Activated CD4-positive, alpha-beta T cell treated with anti-CD3 and anti-CD28 coated beads for 1 hour (primary cell): ENCODE results near the gene HDAC1.
"Not testable (repeated sequence)": the region's sequence is repeated elsewhere in the genome, so short reads cannot be mapped to it uniquely, and the experiment has no call there.

ENCODE experiments used
- DNase-seq: peaks from one replicate; pipeline ENCODE4 v3.0.0-alpha.2; 2020

The HDAC1 gene

DNA sequence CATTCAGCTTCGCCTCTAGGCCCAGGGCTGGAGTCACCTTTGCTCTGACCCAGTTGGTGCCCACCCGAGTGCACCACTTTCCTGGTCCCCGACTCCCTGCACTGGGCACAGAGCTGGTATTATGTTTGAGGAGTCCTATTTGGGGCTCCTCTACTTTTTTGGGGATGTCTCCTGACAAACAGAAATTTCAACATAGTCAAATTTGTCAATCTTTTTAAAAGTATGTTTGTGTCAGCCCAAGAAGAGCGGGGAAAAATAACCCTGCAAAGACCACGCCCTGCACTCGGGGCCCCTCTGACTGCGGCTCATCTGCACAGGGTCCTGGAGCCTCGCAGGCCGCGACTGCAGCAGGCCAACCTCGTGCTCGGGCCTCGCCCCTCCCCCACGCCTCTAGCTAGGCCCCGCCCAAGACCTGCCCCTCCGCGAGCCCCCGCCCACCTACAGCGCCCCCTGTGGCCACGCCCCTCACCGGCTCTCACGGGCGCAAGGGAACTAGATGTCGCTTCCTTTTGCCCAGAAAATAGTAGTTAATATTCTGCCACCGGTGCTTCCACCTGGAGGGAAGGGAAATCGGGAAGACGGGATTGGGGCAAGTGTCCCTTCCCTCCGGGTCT, 59.0 kb downstream of the HDAC1 start:
- DNase-seq, result no peak

DNA sequence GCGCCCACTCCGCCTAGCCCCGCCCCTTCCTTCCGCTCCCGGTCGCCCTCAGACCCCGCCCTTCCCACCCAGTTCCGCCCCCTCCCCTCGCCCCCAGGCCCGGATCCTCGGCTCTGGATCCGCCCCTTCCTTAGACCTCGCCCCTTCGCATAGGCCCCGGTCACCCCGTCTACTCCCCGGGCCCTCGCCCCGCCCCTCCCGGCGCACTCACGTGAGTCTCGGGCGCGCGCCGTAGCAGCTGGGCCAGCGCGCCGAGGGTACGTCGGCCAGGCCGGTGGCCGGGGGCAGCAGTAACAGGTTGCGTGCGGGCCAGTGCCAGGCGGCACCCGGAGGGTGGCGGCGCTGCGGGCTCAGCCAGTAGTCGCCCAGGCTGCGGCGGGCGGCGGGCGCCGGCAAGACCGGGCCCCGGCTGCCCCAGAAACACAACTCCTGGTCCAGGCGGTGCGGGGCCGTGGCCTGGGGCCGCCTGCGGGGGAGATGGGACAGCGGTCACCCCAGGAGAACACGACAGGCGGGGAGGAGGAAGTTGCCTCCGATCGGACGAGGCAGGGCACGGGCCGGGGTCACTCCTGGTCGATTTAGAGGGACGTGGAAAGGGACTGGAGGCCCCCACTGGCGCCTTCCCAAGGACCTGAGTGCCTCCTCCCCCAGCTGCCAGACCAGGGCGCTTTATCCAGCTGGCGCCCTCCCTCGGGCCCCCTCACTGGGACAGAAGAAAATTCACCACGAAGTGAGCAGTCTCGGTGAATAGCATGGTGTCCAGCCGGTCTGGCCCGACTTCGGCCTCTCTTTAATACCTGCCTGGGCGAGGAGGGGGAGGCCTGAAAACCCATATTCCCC, 59.7 kb downstream of the HDAC1 start:
- peak; percentile 86 for DNase-seq

DNA sequence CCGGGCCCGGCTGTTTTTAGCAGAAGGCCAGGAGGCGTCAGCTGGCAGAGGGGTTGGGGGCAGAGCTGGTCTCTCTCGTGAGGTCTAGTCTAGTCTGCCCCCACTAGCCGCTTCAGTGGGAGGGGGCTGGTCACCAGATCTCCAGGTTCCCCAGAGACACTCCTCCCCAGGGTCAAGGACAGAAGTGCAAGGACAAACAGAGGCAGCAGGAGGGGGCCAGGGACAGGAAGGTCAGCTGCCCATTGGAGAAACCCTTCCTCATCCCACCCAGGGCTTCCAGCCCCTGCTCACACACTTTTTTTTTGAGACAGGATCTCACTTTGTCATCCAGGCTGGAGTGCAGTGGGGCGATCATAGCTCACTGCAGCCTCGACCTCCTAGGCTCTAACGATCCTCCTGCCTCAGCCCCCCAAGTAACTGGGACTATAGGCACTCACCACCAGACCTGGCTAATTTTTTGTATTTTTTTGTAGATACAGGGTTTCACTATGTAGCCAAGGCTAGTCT, 60.4 kb downstream of the HDAC1 start:
- DNase-seq, result no peak

DNA sequence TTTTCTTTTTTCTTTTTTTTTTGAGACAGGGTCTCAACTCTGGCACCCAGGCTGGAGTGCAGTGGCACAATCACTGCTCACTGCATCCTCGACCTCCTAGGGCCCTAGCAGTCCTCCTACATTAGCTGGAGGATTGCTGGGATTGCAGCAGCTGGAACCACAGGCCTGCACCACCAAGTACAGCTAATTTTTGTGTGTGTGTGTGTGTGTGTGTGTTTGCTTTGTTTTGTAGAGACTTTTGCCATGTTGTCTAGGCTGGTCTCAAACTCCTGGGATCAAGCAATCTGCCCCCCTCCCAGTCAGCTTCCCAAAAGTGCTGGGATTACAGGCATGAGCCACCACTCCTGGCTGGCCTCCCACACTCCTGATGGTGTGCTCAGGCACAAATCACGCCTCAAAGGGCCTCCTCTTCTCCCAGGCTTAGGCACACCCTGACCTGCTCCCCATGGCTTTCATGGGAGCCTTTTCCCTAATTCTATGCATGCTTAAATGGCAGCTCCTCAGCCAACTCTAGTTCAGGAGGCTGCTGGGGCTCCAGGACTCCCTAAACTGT, 61.0 kb downstream of the HDAC1 start:
- no peak for DNase-seq

DNA sequence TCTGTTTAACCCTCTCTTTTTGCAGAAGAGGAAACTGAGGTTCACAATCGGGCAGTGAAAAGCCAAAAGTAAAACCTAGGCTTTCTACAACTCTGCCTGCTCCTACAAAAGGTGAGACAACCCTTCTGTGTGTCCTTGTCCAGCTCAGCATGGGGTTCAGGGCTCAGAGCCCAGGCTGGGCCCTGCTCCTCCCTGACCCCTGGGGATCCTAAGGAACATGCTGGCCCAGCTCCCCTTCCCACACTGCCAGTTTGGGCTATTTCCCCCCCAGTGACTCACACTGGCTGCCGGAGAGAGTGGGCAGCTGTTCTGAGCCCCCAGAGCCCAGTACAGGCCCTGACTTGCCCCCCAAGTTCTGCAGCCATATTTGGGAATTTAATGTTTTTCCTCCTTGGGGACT, 61.5 kb downstream of the HDAC1 start:
- no peak for DNase-seq

DNA sequence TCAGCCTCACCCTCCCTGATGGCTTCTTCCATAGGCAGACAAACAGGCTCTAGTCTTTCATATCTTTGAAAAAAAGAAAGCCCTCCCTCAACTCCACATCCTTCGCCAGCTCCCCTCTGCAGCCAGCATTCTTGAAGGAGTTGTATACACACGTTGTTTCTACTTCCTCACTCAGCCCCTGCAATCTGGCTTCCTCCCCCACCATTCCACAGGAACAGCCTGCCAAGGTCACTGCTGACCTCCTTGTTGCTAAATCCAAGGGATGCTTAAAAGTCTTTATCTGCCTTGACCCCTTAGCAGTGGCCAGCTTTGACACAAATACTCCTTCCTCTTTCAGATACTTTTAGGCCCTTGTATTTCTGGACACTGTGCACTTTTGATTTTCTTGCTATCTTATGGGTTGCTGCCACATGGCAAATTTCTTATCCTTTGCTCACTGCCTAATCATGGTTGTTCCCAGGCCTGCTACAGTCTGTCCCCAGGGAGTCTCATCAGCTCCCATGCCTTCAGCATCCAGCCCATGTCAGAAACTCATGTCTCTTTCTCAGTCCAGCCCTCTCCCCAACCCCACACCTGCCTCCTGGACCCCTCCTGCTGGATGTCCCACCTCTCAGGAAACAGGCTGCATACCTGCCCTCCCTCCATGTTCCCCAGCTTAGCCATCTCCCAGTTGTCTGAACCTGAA, 62.1 kb downstream of the HDAC1 start:
- no peak for DNase-seq

GRCh38 chr1:32355778-32356177, 63.9 kb downstream of the HDAC1 start:
- not testable (repeated sequence) for DNase-seq

DNA sequence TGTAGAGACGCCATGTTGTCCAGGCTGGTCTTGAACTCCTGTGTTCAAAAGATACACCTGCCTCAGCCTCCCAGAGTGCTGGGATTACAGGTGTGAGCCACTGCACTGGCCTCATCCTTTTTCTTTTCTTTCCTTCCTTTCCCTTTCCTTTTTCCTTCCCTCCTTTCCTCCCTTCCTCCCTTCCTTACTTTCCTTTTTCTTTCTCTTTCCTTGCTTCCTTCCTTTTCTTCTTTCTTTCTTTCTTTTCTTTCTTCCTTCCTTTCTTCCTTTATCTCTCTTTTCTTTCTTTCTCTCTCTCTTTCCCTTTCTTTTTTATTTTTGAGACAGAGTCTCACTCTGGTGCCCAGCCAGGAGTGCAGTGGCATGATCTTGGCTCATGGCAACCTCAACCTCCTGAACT, 64.6 kb downstream of the HDAC1 start:
- no peak for DNase-seq

- DNase-seq, result no peak
These were observed 65.7 kb downstream of the HDAC1 start for GRCh38 chr1:32357614-32358013.

GRCh38 chr1:32358435-32358834, 66.6 kb downstream of the HDAC1 start:
- no peak for DNase-seq

DNA sequence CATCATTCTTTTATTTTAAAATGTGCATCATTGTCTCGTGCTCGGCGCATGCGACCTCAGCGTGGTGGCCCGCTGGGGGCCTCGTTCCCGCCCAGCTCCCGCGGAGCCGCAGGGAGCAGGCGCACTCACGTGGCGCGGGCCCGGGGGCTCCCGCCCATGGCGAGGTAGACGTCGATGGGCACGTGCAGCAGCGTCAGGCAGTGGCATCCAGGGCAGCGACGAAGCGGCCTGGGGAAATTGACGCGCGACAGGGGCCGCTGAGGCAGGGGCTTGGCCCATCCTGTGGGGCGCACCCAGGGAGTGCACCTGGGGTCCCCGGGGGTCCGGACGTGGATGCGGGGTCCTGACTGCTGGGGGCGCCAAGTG, 69.4 kb downstream of the HDAC1 start:
- DNase-seq, result no peak

GRCh38 chr1:32361674-32362473, 70.0 kb downstream of the HDAC1 start:
- no peak for DNase-seq

DNA sequence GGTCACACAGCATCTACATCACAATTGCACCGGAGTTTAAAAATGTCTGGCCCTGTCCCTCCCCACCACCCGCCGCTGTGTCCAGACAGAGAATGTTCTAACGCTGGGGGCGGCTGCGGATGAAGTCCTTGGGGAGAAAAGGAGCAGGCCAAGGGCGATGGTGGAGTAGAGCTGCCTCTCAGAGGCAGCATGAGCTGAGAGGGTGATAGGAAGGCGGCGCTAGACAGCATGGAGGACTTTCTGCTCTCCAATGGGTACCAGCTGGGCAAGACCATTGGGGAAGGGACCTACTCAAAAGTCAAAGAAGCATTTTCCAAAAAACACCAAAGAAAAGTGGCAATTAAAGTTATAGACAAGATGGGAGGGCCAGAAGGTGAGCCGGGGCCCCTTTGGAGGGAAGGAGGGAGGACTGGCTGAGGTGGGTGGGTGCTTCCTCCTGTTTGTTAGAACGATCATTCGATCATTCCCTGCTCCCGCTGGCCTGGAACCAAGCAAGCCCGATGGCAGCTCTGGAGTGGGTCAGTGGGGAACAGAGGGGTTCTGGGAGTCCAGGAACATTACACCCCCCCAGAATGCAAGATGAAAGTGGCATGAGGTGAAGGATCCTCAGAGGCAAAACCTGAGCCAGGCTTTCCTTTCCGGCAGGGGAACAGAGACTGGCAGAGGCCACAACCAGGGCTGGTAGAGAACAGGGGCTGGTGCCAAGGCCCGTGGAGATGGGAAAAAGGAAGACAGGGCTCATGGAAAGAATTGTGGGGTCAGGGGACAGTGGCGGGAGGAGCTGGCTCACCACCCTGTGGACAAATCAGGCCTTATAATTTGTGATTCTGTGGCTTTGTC, 70.8 kb downstream of the HDAC1 start, which contains the start of the genes FAM229A and TSSK3:
FAM229A (minus strand) TSS at position 12 of the 840 bp plus-strand sequence. CDS start 394 bp downstream, outside the sequence.
TSSK3 (plus strand) TSS at position 66 of the 840 bp plus-strand sequence; CDS start at position 229, 163 bp downstream.
- no peak for DNase-seq

GRCh38 chr1:32363713-32364112, 71.8 kb downstream of the HDAC1 start:
- no peak for DNase-seq

GRCh38 chr1:32364836-32365235, 73.0 kb downstream of the HDAC1 start:
- DNase-seq, result no peak

DNA sequence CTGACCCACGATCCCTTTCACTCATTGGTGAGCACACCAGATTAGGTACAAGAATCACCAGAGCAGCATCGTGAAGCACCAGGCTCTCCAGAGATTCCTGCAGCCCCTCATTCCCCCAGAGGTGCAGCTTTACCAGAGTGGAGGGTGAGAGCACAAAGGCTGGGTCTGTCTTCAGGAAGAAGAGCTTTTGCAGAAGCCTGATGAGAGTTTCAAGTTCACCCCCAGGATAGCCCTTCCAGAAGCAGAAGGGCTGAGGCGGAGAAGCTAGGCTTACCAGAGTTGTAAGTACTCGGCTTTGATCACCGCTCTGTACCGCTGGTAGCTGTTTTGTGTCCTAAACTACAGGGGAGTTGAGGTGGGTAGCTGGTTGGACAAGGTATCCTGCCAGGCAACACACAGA, 73.6 kb downstream of the HDAC1 start:
- no peak for DNase-seq

DNA sequence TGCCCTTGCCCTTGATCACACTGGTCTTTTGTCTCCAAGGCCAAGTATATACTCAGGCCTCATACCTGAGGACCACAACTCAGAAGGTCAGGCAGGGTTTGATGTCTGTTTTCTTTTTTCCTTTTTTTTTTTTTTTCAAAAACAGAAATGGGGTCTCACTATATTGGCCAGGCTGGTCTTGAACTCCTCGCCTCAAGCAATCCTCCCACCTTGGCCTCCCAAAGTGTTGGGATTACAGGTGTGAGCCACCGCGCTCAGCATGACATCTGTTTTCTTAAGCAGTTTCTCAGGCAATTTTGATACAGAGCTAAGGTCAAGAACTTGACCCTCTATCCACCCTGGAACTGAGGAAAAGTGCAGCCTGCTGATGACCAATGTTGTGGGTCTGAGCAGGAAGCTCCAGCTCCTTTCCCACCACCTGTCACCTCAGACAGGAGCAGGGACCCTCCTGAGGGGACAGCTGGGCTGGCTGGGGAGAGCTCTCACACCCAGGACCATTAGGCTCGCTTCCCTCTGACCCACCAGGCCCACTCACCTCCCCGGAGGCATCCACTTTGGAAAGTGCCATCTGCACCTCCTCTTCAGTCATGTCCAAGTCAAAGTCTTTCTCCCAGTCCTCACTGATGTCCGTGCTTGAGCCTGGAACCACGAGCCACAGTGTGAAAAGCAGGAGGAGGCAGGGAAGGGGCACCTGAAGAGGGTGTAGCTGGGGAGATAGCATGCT, 76.2 kb downstream of the HDAC1 start:
- DNase-seq, result no peak

DNA sequence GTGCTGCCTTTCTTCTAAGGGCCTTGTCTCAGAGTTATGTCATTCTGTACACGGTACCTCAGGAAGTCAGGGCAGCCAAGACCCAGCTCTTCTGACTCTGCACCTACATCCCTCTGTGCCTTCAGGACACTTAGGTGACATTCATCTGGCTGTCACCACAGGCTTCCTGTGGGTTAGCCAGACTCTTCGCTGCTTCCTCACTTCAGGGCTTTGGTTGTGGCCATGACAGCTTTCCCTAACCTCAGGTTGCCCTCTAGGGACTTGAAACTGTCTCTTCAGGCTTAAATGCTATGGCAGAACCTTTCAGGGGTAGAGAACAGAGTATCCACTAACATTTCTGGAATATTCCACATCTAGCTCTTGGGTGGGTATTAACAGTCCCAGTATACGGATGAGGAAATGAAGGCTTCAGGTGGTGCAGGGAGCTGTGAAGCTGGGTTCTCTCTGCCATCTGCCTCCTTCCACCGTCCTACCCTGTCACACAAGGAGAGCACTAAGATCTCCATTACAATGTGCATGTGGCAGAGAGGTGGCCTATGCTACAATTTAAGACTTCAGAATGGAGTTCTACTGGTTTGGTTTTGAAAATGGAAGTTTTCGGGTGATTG, 80.4 kb downstream of the HDAC1 start:
- peak; percentile 27 for DNase-seq

DNA sequence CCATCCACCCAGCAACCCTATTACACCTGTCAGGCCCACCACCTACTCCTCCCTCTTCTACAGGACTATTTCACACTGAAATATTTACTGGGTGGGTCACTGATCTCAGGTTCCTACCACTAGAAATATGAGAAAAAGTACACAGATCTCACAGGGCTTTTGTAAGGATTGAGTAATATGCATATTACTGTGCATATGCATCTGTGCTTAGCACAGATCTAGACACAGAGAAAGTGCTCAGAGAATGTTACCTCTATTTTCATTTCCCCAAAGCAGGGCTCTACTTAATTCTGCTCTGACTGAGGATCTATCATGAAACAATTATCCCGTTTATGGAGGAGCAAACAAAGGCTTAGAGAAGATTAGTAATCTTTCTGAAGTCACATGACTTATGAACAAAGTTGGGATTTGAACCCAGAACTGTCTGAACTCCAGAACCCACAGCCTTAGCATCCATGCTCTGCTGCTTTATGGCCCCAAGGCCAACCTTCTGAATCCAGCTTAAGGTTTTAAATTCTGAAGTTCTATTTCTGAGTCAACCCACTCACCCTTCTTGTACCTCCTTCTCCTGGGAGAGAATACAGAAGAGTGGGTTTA, 82.2 kb downstream of the HDAC1 start:
- no peak for DNase-seq

- DNase-seq, result no peak
These were observed 84.3 kb downstream of the HDAC1 start for GRCh38 chr1:32376199-32376598.
